Heart left ventricle (tissue), 13 donors: ENCODE data around the gene COPS2.

ENCODE experiments used
- POLR2A ChIP-seq, 2 donors: fragments of 450-650 bp; IDR thresholded peaks; one replicate each; pipeline ENCODE4 v1.6.1; 2017; ENCODE audit warnings: antibody characterized with exemption in 2 of 2, mild to moderate bottlenecking in 2 of 2, moderate library complexity in 2 of 2
- TF ChIP-seq, protein P1 (sequence below), 12 donors: fragments of 200-600 bp; sonication (generic) in 4 of 12; IDR thresholded peaks; one replicate each; pipeline versions ENCODE4 v1.5.0 to v1.8.0; 2018 to 2022; ENCODE audit warnings: antibody characterized with exemption in 12 of 12, mild to moderate bottlenecking in 5 of 12
- donor health status: ischemic (EF 13 %, LVEDD 7.1; RV severe dilation, severe dysfunction).
- donor health status: DM: no; HTN: yes; CAD: no.
- donor health status: DM: no; HTN: no; CAD: no.
- donor health status: ischemic (EF 25% LVEDD 6.9; RV normal size, moderate dysfunction).
- donor health status: ischemic (EF 25% LVEDD 5.7; RV mildly dilated, moderate dysfunction).
- donor health status: ischemic (EF 35%, LVEDD 5.7; RV mildly dilated, moderate dysfunction).
- donor health status: nonischemic (EF 11% LVEDD 7.7; RV severe dilation, severe dysfunction).
- donor health status: DM: yes; HTN: yes; CAD: no.
- donor health status: PGD.
- donor health status: ischemic (EF 29% LVEDD 5.4; RV normal size, mild dysfunction).
- donor health status: nonischemic (EF 23%, LVEDD 6.1; RV moderate dilation, normal function).

- TF ChIP-seq, protein P1, sequence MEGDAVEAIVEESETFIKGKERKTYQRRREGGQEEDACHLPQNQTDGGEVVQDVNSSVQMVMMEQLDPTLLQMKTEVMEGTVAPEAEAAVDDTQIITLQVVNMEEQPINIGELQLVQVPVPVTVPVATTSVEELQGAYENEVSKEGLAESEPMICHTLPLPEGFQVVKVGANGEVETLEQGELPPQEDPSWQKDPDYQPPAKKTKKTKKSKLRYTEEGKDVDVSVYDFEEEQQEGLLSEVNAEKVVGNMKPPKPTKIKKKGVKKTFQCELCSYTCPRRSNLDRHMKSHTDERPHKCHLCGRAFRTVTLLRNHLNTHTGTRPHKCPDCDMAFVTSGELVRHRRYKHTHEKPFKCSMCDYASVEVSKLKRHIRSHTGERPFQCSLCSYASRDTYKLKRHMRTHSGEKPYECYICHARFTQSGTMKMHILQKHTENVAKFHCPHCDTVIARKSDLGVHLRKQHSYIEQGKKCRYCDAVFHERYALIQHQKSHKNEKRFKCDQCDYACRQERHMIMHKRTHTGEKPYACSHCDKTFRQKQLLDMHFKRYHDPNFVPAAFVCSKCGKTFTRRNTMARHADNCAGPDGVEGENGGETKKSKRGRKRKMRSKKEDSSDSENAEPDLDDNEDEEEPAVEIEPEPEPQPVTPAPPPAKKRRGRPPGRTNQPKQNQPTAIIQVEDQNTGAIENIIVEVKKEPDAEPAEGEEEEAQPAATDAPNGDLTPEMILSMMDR (IDR thresholded peaks at IDR 0.05) = no peak
- TF ChIP-seq POLR2A (IDR thresholded peaks at IDR 0.05) = no peak
Observed at GRCh38 chr15:49135911-49136310, 19.5 kb downstream of the COPS2 start.
